ENCODE data around the gene CDYL. TPM values are rescaled to one million over a fixed set of nuclear protein-coding genes. Genes with fewer than 3 reads are reported as not detected.

CDYL gene
- total RNA-seq, 4 donors from 2014 or later = 24.1 to 24.8 (median 24.5) TPM

- in situ Hi-C loops (cut with MboI; ENCODE audit: low sequenced_read_pairs in 4 of 4) = no loop called here
Observed at GRCh38 chr6:4920914-4921410, 144.8 kb downstream of the CDYL start.

GRCh38 chr6:4922488-4923037 lies 146.4 kb downstream of the CDYL start:
- Histone ChIP-seq H3K36me3 (no peaks in the 10 kb centered on the region), H3K27ac (no peak overlapping the region), H3K9me3 (no peaks in the 10 kb centered on the region), H3K4me1 (peaks cover 4 to 14% of the 10 kb centered on the region in 2 donors), H3K27me3 (no peaks in the 10 kb centered on the region), H3K4me3 (no peak overlapping the region)
- no peak for DNase-seq
- TF ChIP-seq, protein P1, sequence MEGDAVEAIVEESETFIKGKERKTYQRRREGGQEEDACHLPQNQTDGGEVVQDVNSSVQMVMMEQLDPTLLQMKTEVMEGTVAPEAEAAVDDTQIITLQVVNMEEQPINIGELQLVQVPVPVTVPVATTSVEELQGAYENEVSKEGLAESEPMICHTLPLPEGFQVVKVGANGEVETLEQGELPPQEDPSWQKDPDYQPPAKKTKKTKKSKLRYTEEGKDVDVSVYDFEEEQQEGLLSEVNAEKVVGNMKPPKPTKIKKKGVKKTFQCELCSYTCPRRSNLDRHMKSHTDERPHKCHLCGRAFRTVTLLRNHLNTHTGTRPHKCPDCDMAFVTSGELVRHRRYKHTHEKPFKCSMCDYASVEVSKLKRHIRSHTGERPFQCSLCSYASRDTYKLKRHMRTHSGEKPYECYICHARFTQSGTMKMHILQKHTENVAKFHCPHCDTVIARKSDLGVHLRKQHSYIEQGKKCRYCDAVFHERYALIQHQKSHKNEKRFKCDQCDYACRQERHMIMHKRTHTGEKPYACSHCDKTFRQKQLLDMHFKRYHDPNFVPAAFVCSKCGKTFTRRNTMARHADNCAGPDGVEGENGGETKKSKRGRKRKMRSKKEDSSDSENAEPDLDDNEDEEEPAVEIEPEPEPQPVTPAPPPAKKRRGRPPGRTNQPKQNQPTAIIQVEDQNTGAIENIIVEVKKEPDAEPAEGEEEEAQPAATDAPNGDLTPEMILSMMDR (IDR thresholded peaks at IDR 0.05 in 4 of 5, conservative IDR thresholded peaks at IDR 0.05 in 1 of 5) = no peak
- no peak for TF ChIP-seq POLR2A (IDR thresholded peaks at IDR 0.05)
- ATAC-seq = peak; percentile 50 to 55
- in situ Hi-C loops (cut with MboI; ENCODE audit: low sequenced_read_pairs in 4 of 4) = no loop called here
- intact Hi-C loops (cut with DNase I; ENCODE audit: low total_unique reads) = no loop called here

More at GRCh38 chr6:4920914-4921410, 144.8 kb downstream of the CDYL start:
- Histone ChIP-seq H3K36me3 (no peaks in the 10 kb centered on the region), H3K9me3 (no peaks in the 10 kb centered on the region), H3K27me3 (no peaks in the 10 kb centered on the region), H3K4me1 (peaks cover 4 to 13% of the 10 kb centered on the region in 2 donors), H3K27ac (no peak overlapping the region), H3K4me3 (no peak overlapping the region)
- intact Hi-C loops (cut with DNase I; ENCODE audit: low total_unique reads) = no loop called here
- no peak for ATAC-seq
- no peak for TF ChIP-seq POLR2A (IDR thresholded peaks at IDR 0.05)
- TF ChIP-seq, protein P1 (IDR thresholded peaks at IDR 0.05 in 4 of 5, conservative IDR thresholded peaks at IDR 0.05 in 1 of 5) = no peak
- DNase-seq = no peak

GRCh38 chr6:4923081-4923480 lies 146.9 kb downstream of the CDYL start:
- peaks cover 4 to 14% of the 10 kb centered on the region in 2 donors for H3K4me1 ChIP-seq
- DNase-seq (no peak), ATAC-seq (no peak)
- TF ChIP-seq, protein P1 (IDR thresholded peaks at IDR 0.05 in 4 of 5, conservative IDR thresholded peaks at IDR 0.05 in 1 of 5) = no peak
- TF ChIP-seq POLR2A (IDR thresholded peaks at IDR 0.05) = no peak
- no peaks in the 10 kb centered on the region for H3K9me3 ChIP-seq
- intact Hi-C loops (cut with DNase I; ENCODE audit: low total_unique reads) (no loop called here), in situ Hi-C loops (cut with MboI; ENCODE audit: low sequenced_read_pairs in 4 of 4) (no loop called here)
- H3K27ac ChIP-seq = peak overlapping the region in 1 of 4 donors; percentile 11
- H3K4me3 ChIP-seq = no peak overlapping the region
- H3K27me3 ChIP-seq = no peaks in the 10 kb centered on the region
- no peaks in the 10 kb centered on the region for H3K36me3 ChIP-seq

DNA sequence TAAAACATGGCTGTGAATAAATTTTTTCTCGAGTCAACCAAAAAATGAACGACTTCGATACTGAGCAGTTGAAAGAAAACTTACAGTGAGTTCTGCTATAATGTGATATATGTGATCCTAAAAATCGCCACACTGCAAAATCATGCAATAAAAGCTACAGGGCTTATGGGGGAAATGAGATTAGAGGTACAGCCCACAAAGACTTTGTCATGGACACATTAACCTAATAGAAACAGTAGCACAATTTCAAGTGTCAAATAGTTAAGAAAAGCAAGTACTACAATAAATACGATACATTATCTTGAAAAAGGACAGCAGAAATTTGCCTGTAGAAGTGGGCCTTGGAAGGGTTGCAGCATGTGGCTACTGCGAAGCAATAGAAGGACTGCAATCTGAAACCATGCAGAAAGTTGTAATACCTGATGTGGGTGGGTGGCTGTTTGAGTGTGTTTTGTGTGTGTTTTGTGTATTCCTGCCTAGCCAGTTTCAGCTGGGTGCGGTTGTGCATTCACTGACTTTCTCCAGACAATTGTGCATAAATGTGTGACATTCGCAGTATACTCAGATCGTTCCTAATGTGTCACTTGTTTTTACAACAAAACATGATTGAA lies 148.6 kb downstream of the CDYL start:
- Histone ChIP-seq H3K9me3 (no peaks in the 10 kb centered on the region), H3K4me1 (peaks cover 4 to 23% of the 10 kb centered on the region in 2 donors), H3K4me3 (no peak overlapping the region), H3K27ac (no peak overlapping the region), H3K36me3 (no peaks in the 10 kb centered on the region), H3K27me3 (no peaks in the 10 kb centered on the region)
- TF ChIP-seq POLR2A (IDR thresholded peaks at IDR 0.05) = no peak
- TF ChIP-seq, protein P1 (IDR thresholded peaks at IDR 0.05 in 4 of 5, conservative IDR thresholded peaks at IDR 0.05 in 1 of 5) = no peak
- in situ Hi-C loops (cut with MboI; ENCODE audit: low sequenced_read_pairs in 4 of 4) = loop anchor here in 3 of 4 donors (25.0 kb wide), 1 partner anchor 612 kb away; no protein-coding TSS in a partner anchor
- intact Hi-C loops (cut with DNase I; ENCODE audit: low total_unique reads) = no loop called here
- no peak for ATAC-seq
- no peak for DNase-seq

Data from gastrocnemius medialis (tissue), 4 donors.